ENCODE measurements around the gene SLC1A7. TPM values are rescaled to one million over a fixed set of nuclear protein-coding genes. Genes with fewer than 3 reads are reported as not detected.
A peak's percentile ranks its signal among the peaks of the same experiment; 100 is the strongest.

Gene SLC1A7
- polyA plus RNA-seq, 2 of the 4 experiments (the other 2 are of a cell fraction) = 0.04 to 0.12 TPM

- Histone ChIP-seq H3K4me2 (no peak overlapping the region), H3K9me3 (no peaks in the 10 kb centered on the region), H3K27ac (no peak overlapping the region), H3K4me1 (peaks cover 8% of the 10 kb centered on the region; the same call in 1 of the 3 replicates), H3K4me3 (no peak overlapping the region)
- DNase-seq (ENCODE audit: low read depth in 1 of 2, low spot score in 1 of 2) = no peak
- 64% methylated on average over 3 of the region's 3 CpGs for WGBS (ENCODE audit: missing lambda C conversion rate)
- CTCF ChIA-PET = interaction anchor here (0.7 kb wide), 2 partner anchors 23 to 32 kb away, joined by 3 read pairs; no protein-coding TSS in a partner anchor
- FAIRE-seq = no peak
- no peak for ATAC-seq
- TF ChIP-seq MAFK (IDR thresholded peaks at IDR 0.05; ENCODE audit: partially characterized antibody) (no peak), RCOR1 (IDR thresholded peaks at IDR 0.05; ENCODE audit: low read depth, low read length) (no peak), ELK1 (IDR thresholded peaks at IDR 0.05; ENCODE audit: low read depth, low read length) (no peak), JUN (IDR thresholded peaks at IDR 0.05) (no peak), NPAS2 (CRISPR knock-in tag; IDR thresholded peaks at IDR 0.05; ENCODE audit: borderline replicate concordance) (no peak), MAX (IDR thresholded peaks at IDR 0.05) (no peak), ZC3H11A (IDR thresholded peaks at IDR 0.05) (no peak), ZSCAN20 (CRISPR knock-in tag; IDR thresholded peaks at IDR 0.05) (no peak), RFX5 (IDR thresholded peaks at IDR 0.05) (no peak), NFE2L2 (conservative IDR thresholded peaks at IDR 0.05; ENCODE audit: low read length) (no peak)
- POLR2A ChIA-PET = no interaction called here
These were observed 11.3 kb upstream of the SLC1A7 start for GRCh38 chr1:53153752-53154151.

- Histone ChIP-seq H3K4me2 (no peak overlapping the region), H3K27ac (peak overlapping the region in 1 of 2 experiments; percentile 94; a peak in 3 of 6 replicates), H3K9me3 (no peaks in the 10 kb centered on the region), H3K4me1 (peaks cover 39% of the 10 kb centered on the region), H3K4me3 (no peak overlapping the region)
- WGBS (ENCODE audit: missing lambda C conversion rate) = 63% methylated on average over 3 of the region's 3 CpGs
- FAIRE-seq (no peak), DNase-seq (ENCODE audit: low read depth in 1 of 2, low spot score in 1 of 2) (no peak), ATAC-seq (no peak)
- ChIA-PET POLR2A (no interaction called here), CTCF (interaction anchor here (1.2 to 1.7 kb wide), 2 partner anchors 29 to 32 kb away, joined by 3 to 4 read pairs; no protein-coding TSS in a partner anchor)
- TF ChIP-seq MAX (IDR thresholded peaks at IDR 0.05) (no peak), TP53 (CRISPR knock-in tag; IDR thresholded peaks at IDR 0.05) (no peak), JUNB (IDR thresholded peaks at IDR 0.05) (no peak), POLR2AphosphoS2 (conservative IDR thresholded peaks at IDR 0.05; ENCODE audit: low read length) (no peak), CTCF (IDR thresholded peaks at IDR 0.05) (no peak), MAFK (IDR thresholded peaks at IDR 0.05; ENCODE audit: partially characterized antibody) (no peak), NPAS2 (CRISPR knock-in tag; IDR thresholded peaks at IDR 0.05; ENCODE audit: borderline replicate concordance) (no peak), JUN (IDR thresholded peaks at IDR 0.05) (no peak), ELK1 (IDR thresholded peaks at IDR 0.05; ENCODE audit: low read depth, low read length) (no peak), REST (IDR thresholded peaks at IDR 0.05) (no peak), GATA3 (IDR thresholded peaks at IDR 0.05; ENCODE audit: borderline replicate concordance) (no peak), POLR2A (IDR thresholded peaks at IDR 0.05; ENCODE audit: low read length) (no peak), NFE2L2 (conservative IDR thresholded peaks at IDR 0.05; ENCODE audit: low read length) (no peak), HOXB13 (CRISPR knock-in tag; IDR thresholded peaks at IDR 0.05; ENCODE audit: low read depth) (no peak), BCL3 (IDR thresholded peaks at IDR 0.05) (no peak), ESRRA (IDR thresholded peaks at IDR 0.05; ENCODE audit: borderline replicate concordance, low read length) (no peak), RFX5 (IDR thresholded peaks at IDR 0.05) (no peak), NR3C1 (IDR thresholded peaks at IDR 0.05) (no peak)
These were observed 5.7 kb upstream of the SLC1A7 start for GRCh38 chr1:53148123-53148522.

Measured in A549 (cell line).